ENCODE data around the gene CHRNA10. TPM values are rescaled to one million over a fixed set of nuclear protein-coding genes. Genes with fewer than 3 reads are reported as not detected.

Gene CHRNA10
- 0.63 TPM in 1 of 2 replicates, not detected in the other for total RNA-seq

GRCh38 chr11:3671334-3672254 lies at the start of gene CHRNA10:
TSS of gene CHRNA10 (minus strand) at chr11:3671384. CDS start at chr11:3671312, 72 bp downstream.

GRCh38 chr11:3644817-3645235 lies 26.4 kb downstream of the CHRNA10 start, which contains the start of gene ART1:
TSS of gene ART1 (plus strand) at chr11:3645128. CDS start at chr11:3659214, 14,086 bp downstream.

GRCh38 chr11:3641701-3642070 lies 29.5 kb downstream of the CHRNA10 start, which contains the start of gene ART5:
TSS of gene ART5 (minus strand) at chr11:3641992. CDS start at chr11:3641862, 130 bp downstream.

Other genes with a start within 250 kb of the CHRNA10 start
- not detected in 2 replicates for gene ART5, start 29.4 kb downstream of the CHRNA10 start, total RNA-seq
- gene ART1, start 26.3 kb downstream of the CHRNA10 start, total RNA-seq = not detected in 2 replicates
- gene NUP98, start 126.2 kb upstream of the CHRNA10 start, total RNA-seq = 73.9 and 74.6 TPM in 2 replicates
- 22.4 and 31.9 TPM in 2 replicates for gene PGAP2, start 137.2 kb upstream of the CHRNA10 start, total RNA-seq
- gene RHOG, start 169.6 kb upstream of the CHRNA10 start, total RNA-seq = 41.2 and 49.9 TPM in 2 replicates
- 26.8 and 29.6 TPM in 2 replicates for gene STIM1, start 184.3 kb upstream of the CHRNA10 start, total RNA-seq